Measurements from ENCODE around the gene MAP4K4.
"Not testable (repeated sequence)": the region's sequence is repeated elsewhere in the genome, so short reads cannot be mapped to it uniquely, and the experiment has no call there.

The MAP4K4 gene

GRCh38 chr2:101769726-101770125 lies 72.2 kb downstream of the MAP4K4 start:
- not testable (repeated sequence) for DNase-seq

- DNase-seq, result peak; percentile 11
These were observed 73.2 kb downstream of the MAP4K4 start for GRCh38 chr2:101770726-101771125.

DNA sequence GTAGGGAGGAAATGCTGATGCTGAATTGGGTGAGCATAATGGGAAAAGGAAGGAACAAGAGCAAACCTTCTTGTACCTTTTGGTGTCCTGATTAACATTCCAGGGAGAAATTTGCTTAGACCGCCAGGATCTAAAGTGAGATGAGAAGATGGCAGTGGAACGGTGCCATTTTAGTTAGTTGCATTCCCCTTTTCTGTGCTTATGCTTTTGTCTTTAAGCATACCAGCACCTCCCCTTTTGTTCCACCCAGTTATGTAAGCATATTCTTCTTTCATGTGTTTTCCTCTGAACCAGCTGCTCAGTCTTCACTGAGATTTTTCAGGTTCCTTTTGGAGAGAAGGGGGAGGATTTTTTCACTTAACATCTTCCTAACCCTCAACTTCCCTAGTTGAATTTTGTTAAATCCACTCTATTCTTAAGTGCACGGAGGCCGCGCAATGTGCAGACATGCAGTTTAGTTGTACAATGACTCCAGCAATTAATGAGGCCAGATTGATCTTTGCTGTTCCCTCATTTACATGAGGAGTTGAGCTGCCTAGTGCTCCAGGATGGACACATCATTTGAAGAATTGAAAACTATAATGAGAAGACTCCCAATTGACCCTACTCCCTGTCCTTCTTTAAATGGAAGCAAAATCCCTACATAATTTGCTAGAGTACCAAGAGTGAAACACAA lies 73.9 kb downstream of the MAP4K4 start:
- no peak for DNase-seq

DNA sequence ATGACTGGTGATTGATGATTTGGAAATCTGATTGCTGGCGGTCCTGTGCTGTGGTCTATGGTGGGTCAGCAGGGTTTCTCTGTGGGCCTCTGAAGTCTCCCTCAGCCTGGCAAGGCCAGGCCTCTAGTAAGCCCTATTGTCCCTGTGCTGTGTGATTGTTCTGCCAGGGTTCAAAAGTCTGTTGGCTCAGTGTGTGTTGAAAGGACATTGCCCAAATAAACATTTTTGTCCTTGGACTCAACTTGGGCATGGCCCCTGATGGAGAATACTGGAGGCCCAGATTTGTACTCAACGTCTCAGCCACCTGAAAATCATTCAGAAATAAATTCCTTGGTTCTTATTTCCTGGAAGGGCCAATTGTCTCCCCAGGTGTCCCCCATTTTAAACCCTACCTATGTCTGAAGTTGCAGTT lies 74.4 kb downstream of the MAP4K4 start:
- DNase-seq, result no peak

- no peak for DNase-seq
These were observed 75.6 kb downstream of the MAP4K4 start for GRCh38 chr2:101773137-101773536.

DNA sequence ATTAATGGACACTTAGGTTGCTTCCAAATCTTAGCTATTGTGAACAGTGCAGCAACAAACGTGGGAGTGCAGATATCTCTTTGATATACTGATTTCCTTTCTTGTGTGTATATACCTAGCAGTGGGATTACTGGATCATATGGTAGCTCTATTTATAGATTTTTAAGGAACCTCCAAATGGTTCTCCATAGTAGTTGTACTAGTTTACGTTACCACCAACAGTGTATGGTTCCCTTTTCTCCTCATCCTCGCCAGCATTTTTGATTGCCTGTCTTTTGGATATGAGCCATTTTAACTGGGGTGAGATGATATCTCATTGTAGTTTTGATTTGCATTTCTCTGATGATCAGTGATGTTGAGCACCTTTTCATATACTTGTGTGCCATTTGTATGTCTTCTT lies 76.5 kb downstream of the MAP4K4 start:
- DNase-seq, result not testable (repeated sequence)

DNA sequence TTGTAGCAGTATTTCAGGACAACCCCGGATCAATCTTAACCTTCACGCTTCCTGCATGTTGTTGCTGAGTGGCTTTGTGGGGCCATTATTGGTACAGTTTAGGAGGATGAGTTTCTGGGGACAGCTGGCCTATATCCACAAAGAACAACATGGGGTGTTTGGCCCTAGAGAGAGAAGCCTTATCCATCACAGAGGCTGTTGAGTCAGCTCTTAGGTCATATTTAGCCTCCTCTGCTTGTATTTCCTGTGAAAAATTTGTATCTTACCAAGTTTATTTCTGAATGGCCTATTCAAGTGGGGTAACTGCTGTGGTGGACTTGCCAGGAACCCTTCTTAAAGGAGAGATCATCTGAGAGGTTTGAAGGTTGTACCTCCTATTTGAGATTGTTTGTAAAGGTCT lies 77.6 kb downstream of the MAP4K4 start:
- DNase-seq, result no peak

DNA sequence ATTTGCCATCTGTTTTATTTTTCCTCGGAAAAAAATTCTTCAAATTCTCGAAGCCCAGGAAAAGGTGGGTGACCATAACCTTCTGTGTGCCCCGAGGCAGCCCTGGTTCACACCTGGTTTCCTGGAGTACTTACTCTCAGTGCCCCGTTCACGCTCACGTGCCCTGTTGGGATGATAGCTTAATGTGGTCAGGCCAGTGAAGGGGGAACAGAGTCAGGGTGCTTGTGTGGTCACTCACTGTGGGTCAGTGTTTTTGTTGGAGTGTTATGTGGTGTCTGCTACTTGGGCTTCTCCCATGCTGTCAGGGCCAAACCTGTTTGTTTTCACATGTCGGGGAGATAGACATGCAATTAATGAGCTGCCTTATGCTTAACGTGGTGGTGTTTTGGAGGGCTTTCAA lies 78.1 kb downstream of the MAP4K4 start:
- no peak for DNase-seq

GRCh38 chr2:101776172-101777043 lies 78.9 kb downstream of the MAP4K4 start:
- DNase-seq, result no peak

DNA sequence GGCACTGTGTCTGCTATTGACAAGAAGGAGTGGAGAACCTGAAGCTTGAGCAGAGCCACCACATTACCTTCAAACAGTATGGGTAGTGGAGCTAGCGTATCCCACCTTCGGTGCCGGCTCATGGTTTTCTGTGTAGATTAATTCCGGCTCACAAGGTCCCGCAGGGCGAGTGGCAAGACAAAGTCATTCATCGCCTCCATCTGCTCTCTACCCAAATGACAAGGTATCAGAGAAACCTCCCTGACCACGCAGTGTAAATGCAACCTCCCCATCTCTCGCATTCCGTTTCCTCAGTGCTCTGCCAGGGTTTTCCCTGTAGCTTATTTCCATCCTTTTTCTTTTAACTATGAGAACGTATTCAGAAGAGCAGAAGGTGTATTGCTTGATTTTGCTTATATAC lies 79.8 kb downstream of the MAP4K4 start:
- DNase-seq, result no peak

- DNase-seq, result no peak
These were observed 80.6 kb downstream of the MAP4K4 start for GRCh38 chr2:101778102-101778501.

DNA sequence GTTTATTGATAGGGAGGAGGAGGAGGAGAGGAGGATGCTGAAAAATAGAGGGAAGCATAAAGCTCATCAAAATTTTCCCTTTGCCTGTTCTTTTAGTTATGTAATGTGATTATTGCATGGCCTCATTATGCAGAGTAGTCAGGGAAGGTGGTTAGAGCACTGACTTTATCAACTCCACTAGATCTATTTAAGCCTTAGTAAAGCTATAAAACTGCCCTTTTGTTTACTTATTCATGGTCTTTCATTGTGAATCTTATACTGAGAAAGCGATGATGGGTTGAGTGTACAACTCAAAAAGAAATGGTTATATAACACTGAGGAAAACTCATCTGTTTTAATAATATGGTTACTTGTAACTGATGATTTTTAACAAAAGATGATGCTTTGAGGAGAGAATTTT lies 81.7 kb downstream of the MAP4K4 start:
- DNase-seq, result no peak

DNA sequence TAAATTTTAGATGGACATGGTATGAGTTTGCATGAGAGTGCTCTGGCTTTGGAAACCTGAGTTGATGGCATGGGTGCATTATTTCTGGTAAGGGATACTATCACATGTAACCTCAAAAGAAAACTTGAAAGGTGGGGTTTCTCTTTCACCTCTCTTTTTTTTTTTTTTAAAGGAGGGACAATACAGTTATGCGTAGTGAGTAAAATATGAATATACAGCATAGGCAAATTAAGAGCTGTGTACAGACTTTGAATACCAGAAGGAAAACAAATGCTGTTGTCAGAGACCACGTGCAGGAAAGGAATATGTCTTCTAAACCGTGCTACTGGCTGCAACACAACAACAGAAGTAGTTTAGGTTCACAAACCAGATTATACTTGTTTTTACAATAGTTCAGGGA lies 82.1 kb downstream of the MAP4K4 start:
- DNase-seq, result no peak

DNA sequence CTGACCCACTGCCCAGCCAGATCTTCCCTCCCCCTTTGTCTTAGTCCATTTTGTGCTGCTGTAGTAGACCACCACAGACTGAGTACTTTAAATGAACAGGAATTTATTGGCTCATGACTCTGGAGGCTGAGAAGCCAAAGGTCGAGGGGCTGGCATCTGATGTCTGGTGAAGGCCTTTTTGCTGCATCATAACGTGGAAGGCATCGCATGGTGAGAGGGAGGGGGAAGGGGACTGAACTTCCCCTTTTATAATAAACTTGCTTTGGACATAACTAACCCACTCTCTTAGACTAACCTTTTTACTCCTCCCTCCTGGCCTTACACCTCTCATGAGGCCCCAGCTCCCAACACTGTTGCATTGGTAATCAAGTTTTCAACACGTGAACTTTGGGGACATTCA lies 83.8 kb downstream of the MAP4K4 start:
- no peak for DNase-seq

- DNase-seq, result no peak
These were observed 84.4 kb downstream of the MAP4K4 start for GRCh38 chr2:101781791-101782426.

GRCh38 chr2:101782427-101782792 lies 84.9 kb downstream of the MAP4K4 start:
- DNase-seq, result no peak

- DNase-seq, result no peak
These were observed 89.6 kb downstream of the MAP4K4 start for GRCh38 chr2:101787097-101787496.

DNA sequence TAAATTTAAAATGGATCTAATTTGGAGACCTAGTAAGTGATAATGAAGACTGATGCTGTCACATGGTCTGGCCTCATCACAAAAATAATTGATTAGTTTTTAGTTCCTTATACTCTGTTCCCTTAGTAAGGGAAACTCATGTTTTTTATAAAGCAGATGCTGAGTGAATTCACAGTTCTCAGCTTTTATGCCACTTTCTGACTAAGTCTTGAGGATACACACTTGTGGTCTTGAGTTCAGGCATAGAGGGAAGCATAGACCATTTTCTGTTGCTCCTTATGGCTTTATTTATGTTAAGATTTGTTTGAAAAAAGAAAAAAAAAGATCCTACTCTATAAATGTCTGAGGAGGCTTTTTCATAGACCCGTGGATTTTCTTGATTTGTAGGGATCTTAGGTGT lies 91.1 kb downstream of the MAP4K4 start:
- no peak for DNase-seq

DNA sequence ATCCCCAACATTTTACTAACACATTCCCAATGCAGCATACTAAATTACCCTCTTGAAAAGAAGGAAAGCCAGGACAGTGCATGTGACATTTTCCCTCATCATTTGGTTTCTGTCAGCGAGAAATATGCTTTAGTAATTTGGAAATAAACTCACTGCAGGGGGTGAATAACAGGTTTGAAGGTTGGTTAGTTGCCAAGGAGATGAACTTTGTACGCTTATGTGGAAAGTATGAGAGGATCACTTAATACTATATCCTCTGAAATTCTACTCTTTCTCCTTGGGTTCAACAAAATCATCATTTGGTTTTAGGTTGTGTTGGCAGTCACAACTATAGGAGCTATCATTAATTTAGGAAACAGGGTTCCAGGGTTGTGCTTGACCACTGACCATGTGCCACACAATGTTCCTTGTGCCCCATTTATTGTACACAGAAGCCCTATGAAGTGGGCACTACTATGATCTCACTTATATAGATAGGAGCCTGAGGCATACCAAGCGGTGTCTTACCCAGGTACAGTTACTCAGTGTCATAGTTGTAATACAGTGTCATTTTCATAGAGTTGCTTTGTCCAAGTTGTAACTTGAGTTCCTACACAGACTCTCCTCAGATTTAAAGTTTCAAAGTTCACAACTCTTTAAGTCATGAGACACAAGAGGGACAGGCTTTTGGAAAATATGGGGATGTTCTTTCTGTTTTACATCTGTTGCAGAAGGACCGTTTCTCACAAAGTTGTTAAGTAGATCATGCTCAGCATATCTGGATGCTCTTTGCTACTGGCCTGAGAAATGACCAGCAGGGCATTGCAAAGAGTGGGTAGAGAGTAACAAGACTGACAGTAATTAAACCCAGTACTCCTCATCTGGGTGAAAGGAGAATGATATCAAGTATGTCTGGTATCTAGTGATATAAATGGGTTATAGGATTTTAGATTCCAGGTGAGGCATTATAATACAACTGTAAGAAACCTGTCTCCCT lies 91.8 kb downstream of the MAP4K4 start:
- no peak for DNase-seq

DNA sequence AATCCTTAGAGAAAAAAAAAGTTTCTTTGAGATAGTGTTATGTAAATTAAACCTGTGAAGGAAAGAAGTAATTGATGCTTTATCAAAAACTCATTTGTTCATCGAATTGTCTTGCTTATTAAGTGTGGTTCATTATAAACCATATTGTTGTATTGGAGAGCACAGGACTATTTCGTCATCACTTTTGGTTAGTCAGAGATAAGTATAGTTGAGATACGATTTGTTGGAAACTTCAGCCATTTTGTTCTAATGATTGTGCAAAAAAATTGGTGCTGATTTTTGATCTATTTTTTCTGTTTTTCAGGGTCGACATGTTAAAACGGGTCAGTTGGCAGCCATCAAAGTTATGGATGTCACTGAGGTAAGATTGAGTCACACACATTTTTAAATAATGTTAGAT lies 92.9 kb downstream of the MAP4K4 start:
- DNase-seq, result no peak

DNA sequence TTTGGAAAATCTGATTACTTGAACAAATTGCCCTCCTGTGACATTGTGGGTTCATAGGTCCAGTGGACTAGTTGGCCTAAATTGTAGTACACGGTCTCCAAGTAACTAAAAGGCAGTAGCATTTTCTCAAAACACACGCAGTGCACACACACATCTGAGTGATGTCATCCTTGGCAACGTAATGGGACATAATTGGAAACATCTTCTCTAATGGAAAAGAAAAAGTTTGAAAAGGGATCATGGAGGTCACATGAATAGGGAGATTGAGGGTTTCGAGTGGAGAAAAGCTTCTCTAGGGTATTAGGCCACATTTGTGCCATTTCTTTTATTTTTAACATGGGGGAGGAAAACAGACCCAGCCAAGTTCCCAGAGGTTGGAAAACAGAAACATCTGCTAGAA lies 93.3 kb downstream of the MAP4K4 start:
- no peak for DNase-seq

DNA sequence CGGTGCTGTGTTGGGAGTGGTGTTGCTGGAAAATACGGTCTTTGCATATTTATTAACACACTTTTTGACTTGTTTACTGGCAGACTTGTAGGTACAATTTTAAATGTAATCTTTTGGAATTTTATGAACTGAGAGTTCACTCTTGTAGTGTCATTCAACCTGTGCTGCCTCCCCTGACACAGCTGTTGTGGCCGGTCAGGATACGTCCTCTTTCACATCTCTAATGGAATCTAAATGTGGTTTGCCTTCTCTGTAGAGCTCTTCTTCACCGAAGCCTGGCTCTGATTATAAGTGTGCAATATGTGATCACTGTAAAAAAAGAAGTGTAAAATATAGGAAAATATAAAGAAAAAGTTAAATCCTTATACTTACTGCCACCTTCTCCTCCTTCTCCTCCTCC lies 94.7 kb downstream of the MAP4K4 start:
- no peak for DNase-seq
